T-helper 2 cell (primary cell): ENCODE results near the gene SLIT3.

Experiments used
- DNase-seq, 5 experiments: peaks; one replicate each; pipeline versions ENCODE4 v3.0.0 to v3.0.0-alpha.2; 2012 to 2022

Gene SLIT3

GRCh38 chr5:168879331-168879730, 421.6 kb downstream of the SLIT3 start:
- DNase-seq, result no peak

- DNase-seq, result no peak
Measured at GRCh38 chr5:168878135-168878745, 422.7 kb downstream of the SLIT3 start.

GRCh38 chr5:168877132-168877892, 423.6 kb downstream of the SLIT3 start:
- DNase-seq, result no peak

- no peak for DNase-seq
Measured at GRCh38 chr5:168876419-168876818, 424.5 kb downstream of the SLIT3 start.

- DNase-seq, result no peak
Measured at GRCh38 chr5:168875832-168876231, 425.1 kb downstream of the SLIT3 start.

- DNase-seq, result peak in 1 of 5 experiments; percentile 40
Measured at GRCh38 chr5:168874713-168875380, 426.1 kb downstream of the SLIT3 start.

- no peak for DNase-seq
Measured at GRCh38 chr5:168872246-168872645, 428.7 kb downstream of the SLIT3 start.

GRCh38 chr5:168870910-168871309, 430.0 kb downstream of the SLIT3 start:
- DNase-seq, result no peak

GRCh38 chr5:168869615-168870227, 431.2 kb downstream of the SLIT3 start:
- no peak for DNase-seq

GRCh38 chr5:168867241-168867640, 433.7 kb downstream of the SLIT3 start:
- no peak for DNase-seq

- DNase-seq, result no peak
Measured at GRCh38 chr5:168865968-168866367, 435.0 kb downstream of the SLIT3 start.

- DNase-seq, result no peak
Measured at GRCh38 chr5:168863021-168863420, 437.9 kb downstream of the SLIT3 start.

GRCh38 chr5:168860503-168860902, 440.4 kb downstream of the SLIT3 start:
- DNase-seq, result no peak

GRCh38 chr5:168860081-168860480, 440.9 kb downstream of the SLIT3 start:
- no peak for DNase-seq

- DNase-seq, result no peak
Measured at GRCh38 chr5:168859471-168859870, 441.5 kb downstream of the SLIT3 start.

- DNase-seq, result no peak
Measured at GRCh38 chr5:168858994-168859393, 441.9 kb downstream of the SLIT3 start.

GRCh38 chr5:168858371-168858770, 442.6 kb downstream of the SLIT3 start:
- DNase-seq, result no peak

GRCh38 chr5:168853972-168854371, 447.0 kb downstream of the SLIT3 start:
- DNase-seq, result peak in 1 of 5 experiments; percentile 14

GRCh38 chr5:168852329-168852728, 448.6 kb downstream of the SLIT3 start:
- DNase-seq, result peak in 1 of 5 experiments; percentile 64

- peak in 2 of 5 experiments; percentile 60 to 89 for DNase-seq
Measured at GRCh38 chr5:168851902-168852321, 449.0 kb downstream of the SLIT3 start.

- DNase-seq, result no peak
Measured at GRCh38 chr5:168850683-168851082, 450.3 kb downstream of the SLIT3 start.

- DNase-seq, result no peak
Measured at GRCh38 chr5:168848569-168848968, 452.4 kb downstream of the SLIT3 start.

- no peak for DNase-seq
Measured at GRCh38 chr5:168847511-168848073, 453.3 kb downstream of the SLIT3 start.
